Fibroblast of lung (primary cell): ENCODE results near the gene GOLT1B. TPM values are rescaled to one million over a fixed set of nuclear protein-coding genes. Genes with fewer than 3 reads are reported as not detected.

ENCODE experiments used
- DNase-seq, 2 donors: peaks; one replicate each; pipeline versions ENCODE4 v3.0.0 to v3.0.0-alpha.2; 2010; ENCODE audit warnings: low read depth in 2 of 2
- H2AFZ ChIP-seq: 2 replicates; pipeline ENCODE4 v1.5.1; 2012; ENCODE audit warnings: low read length, control low read depth, inconsistent platforms
- H3K27ac ChIP-seq: 2 replicates; pipeline ENCODE4 v1.5.1; 2011; ENCODE audit warnings: low read length, control low read depth; ENCODE audit not compliant: insufficient read depth
- H3K27me3 ChIP-seq: 2 replicates; pipeline ENCODE4 v1.5.1; 2011; ENCODE audit warnings: mild to moderate bottlenecking, low read length; ENCODE audit not compliant: control insufficient read depth, insufficient read depth
- H3K36me3 ChIP-seq: 2 replicates; pipeline ENCODE4 v1.5.1; 2011; ENCODE audit warnings: low read length; ENCODE audit not compliant: control insufficient read depth, insufficient read depth
- H3K4me1 ChIP-seq: 2 replicates; pipeline ENCODE4 v1.5.1; 2011; ENCODE audit warnings: low read length; ENCODE audit not compliant: control insufficient read depth, insufficient read depth; ENCODE audit errors: extremely low read depth
- H3K4me2 ChIP-seq: 2 replicates; pipeline ENCODE4 v1.5.1; 2011; ENCODE audit warnings: low read length, control low read depth; ENCODE audit not compliant: insufficient read depth; ENCODE audit errors: extremely low read depth
- H3K4me3 ChIP-seq, 4 experiments: fragments of 200-600 bp in 1 of 4; sonication (generic) in 1 of 4; replicated peaks in 1 of 4; 2 replicates each; pipeline ENCODE4 v1.5.1; 2011 to 2016; ENCODE audit warnings: low read length in 4 of 4, low read depth in 3 of 4, mild to moderate bottlenecking in 3 of 4, control low read depth in 2 of 4, inconsistent platforms in 1 of 4, mixed read lengths in 1 of 4; ENCODE audit not compliant: insufficient read depth in 1 of 4; ENCODE audit errors: control extremely low read depth in 1 of 4
- H3K79me2 ChIP-seq: 2 replicates; pipeline ENCODE4 v1.5.1; 2012; ENCODE audit warnings: mild to moderate bottlenecking, low read length, inconsistent platforms; ENCODE audit not compliant: control insufficient read depth, insufficient read depth
- H3K9ac ChIP-seq: 2 replicates; pipeline ENCODE4 v1.5.1; 2011; ENCODE audit warnings: mild to moderate bottlenecking, low read length, control low read depth; ENCODE audit not compliant: insufficient read depth
- H3K9me3 ChIP-seq: 2 replicates; pipeline ENCODE4 v1.5.1; 2012; ENCODE audit warnings: low read depth, low read length; ENCODE audit not compliant: control insufficient read depth, insufficient read depth
- H4K20me1 ChIP-seq: 2 replicates; pipeline ENCODE4 v1.5.1; 2011; ENCODE audit warnings: low read length; ENCODE audit not compliant: control insufficient read depth, insufficient read depth; ENCODE audit errors: extremely low read depth
- EZH2 ChIP-seq: IDR thresholded peaks from 2 replicates; pipeline ENCODE4 v1.5.1; 2012; ENCODE audit warnings: low read length, control low read depth, mild to moderate bottlenecking; ENCODE audit errors: missing control alignments
- polyA plus RNA-seq, 2 donors: library from polyadenylated mRNA; depleted of rRNA in 1 of 2; stranded (reverse) in 1 of 2; unstranded in 1 of 2; fragments of >200 nt; gene quantifications; 2 replicates each; pipeline ENCODE4 v1.2.1, GENCODE V29; 2011 to 2012; ENCODE audit warnings: missing spikeins in 1 of 2
- total RNA-seq: library from RNA; depleted of rRNA; stranded (reverse); fragments of >200 nt; gene quantifications from 2 replicates; pipeline ENCODE4 v1.2.1, GENCODE V29; 2014
- TF ChIP-seq, protein P1 (sequence below), 2 donors: IDR thresholded peaks in 1 of 2; conservative IDR thresholded peaks in 1 of 2; 1 replicate in 1 of 2; 2 replicates in 1 of 2; pipeline ENCODE4 v1.5.1; 2011 to 2012; ENCODE audit warnings: low read length in 2 of 2, control low read depth in 1 of 2, inconsistent platforms in 1 of 2, low read depth in 1 of 2, mild to moderate bottlenecking in 1 of 2

Gene GOLT1B
- total and polyA plus RNA-seq, 2 donors (not counting 1 experiment from before 2014, with no cell fraction given): 41.3 to 56.8 TPM

DNA sequence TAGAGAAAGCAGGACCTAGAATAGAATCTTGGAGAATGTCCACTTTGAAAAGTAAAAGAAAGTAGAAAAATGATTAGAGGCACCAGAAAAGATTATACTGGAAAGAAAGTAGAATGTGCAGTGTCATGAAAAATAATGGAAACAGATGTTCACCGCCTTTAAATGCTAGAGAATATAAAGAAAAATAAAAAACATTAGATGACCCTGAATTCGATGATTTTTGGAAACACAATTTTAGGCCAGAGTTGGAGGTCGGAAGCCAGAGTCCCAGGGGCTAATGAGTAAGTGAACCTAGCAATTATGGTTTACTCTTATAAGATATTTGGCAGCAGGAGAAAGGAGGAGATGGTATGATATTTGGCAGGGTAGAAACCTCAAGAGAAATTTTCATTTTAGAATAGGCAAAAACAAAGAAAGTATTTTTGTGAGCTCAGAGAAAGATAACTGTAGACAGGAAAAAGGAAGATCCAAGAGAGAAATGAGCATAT lies 65.4 kb downstream of the GOLT1B start:
- Histone ChIP-seq H3K79me2 (no peaks in the 10 kb centered on the region), H3K4me2 (no peak overlapping the region), H3K36me3 (no peaks in the 10 kb centered on the region), H3K9ac (no peak overlapping the region), H3K4me1 (no peaks in the 10 kb centered on the region), H3K27ac (no peak overlapping the region), H3K4me3 (no peak overlapping the region), H3K9me3 (no peaks in the 10 kb centered on the region), H2AFZ (no peak overlapping the region), H3K27me3 (no peaks in the 10 kb centered on the region), H4K20me1 (no peaks in the 10 kb centered on the region)
- TF ChIP-seq, protein P1, sequence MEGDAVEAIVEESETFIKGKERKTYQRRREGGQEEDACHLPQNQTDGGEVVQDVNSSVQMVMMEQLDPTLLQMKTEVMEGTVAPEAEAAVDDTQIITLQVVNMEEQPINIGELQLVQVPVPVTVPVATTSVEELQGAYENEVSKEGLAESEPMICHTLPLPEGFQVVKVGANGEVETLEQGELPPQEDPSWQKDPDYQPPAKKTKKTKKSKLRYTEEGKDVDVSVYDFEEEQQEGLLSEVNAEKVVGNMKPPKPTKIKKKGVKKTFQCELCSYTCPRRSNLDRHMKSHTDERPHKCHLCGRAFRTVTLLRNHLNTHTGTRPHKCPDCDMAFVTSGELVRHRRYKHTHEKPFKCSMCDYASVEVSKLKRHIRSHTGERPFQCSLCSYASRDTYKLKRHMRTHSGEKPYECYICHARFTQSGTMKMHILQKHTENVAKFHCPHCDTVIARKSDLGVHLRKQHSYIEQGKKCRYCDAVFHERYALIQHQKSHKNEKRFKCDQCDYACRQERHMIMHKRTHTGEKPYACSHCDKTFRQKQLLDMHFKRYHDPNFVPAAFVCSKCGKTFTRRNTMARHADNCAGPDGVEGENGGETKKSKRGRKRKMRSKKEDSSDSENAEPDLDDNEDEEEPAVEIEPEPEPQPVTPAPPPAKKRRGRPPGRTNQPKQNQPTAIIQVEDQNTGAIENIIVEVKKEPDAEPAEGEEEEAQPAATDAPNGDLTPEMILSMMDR (conservative IDR thresholded peaks at IDR 0.05 in 1 of 2, IDR thresholded peaks at IDR 0.05 in 1 of 2; ENCODE audit: low read depth in 1 of 2, low read length in 2 of 2): no peak
- no peak for TF ChIP-seq EZH2
- DNase-seq: no peak

Other genes with a start within 250 kb of the GOLT1B start
- gene SLCO1A2, start 166.9 kb upstream of the GOLT1B start, total RNA-seq: not detected in 2 replicates
- gene SLCO1A2, start 166.9 kb upstream of the GOLT1B start, polyA plus RNA-seq: not detected in 2 replicates
- not detected in 2 replicates for gene IAPP, start 128.9 kb upstream of the GOLT1B start, total RNA-seq
- not detected in 2 replicates for gene IAPP, start 128.9 kb upstream of the GOLT1B start, polyA plus RNA-seq
- 9.5 and 13.9 TPM in 2 replicates for gene PYROXD1, start 64.1 kb upstream of the GOLT1B start, total RNA-seq
- 12.1 and 14.6 TPM in 2 replicates for gene PYROXD1, start 64.1 kb upstream of the GOLT1B start, polyA plus RNA-seq
- 62.6 and 79.9 TPM in 2 replicates for gene RECQL, start 154 bp upstream of the GOLT1B start, total RNA-seq
- gene RECQL, start 154 bp upstream of the GOLT1B start, polyA plus RNA-seq: 54.8 and 57.5 TPM in 2 replicates
- 0.50 and 1.3 TPM in 2 replicates for gene SPX, start 24.5 kb downstream of the GOLT1B start, total RNA-seq
- gene SPX, start 24.5 kb downstream of the GOLT1B start, polyA plus RNA-seq: 0.17 and 0.75 TPM in 2 replicates
- not detected in 2 replicates for gene GYS2, start 103.1 kb downstream of the GOLT1B start, total RNA-seq
- not detected in 2 replicates for gene GYS2, start 103.1 kb downstream of the GOLT1B start, polyA plus RNA-seq
- 628 and 699 TPM in 2 replicates for gene LDHB, start 156.1 kb downstream of the GOLT1B start, total RNA-seq
- gene LDHB, start 156.1 kb downstream of the GOLT1B start, polyA plus RNA-seq: 905 and 941 TPM in 2 replicates